ENCODE results near the gene COMMD1.
"Not testable (repeated sequence)": the region's sequence is repeated elsewhere in the genome, so short reads cannot be mapped to it uniquely, and the experiment has no call there.

COMMD1 gene

GRCh38 chr2:62076980-62077638 lies 171.6 kb downstream of the COMMD1 start:
- DNase-seq = no peak

DNA sequence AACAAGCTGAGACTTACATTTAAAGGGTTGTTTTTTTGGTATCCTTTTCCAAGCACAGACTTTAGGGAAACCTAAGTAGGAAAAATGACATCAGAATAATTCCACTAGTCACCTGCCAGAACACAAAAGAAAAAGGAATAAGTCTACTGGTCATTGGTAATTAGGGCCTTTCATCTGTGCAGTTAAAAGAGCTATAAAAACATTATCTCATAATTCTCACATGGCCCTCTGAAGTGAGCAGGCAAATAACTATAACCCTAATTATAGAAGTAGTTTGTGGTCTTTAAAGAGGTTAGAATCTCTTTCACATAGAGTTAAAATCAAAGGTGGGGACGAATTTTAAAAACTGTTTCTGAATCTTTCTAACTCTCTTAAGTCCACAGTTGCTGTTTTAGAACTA lies 179.3 kb downstream of the COMMD1 start:
- DNase-seq = no peak

DNA sequence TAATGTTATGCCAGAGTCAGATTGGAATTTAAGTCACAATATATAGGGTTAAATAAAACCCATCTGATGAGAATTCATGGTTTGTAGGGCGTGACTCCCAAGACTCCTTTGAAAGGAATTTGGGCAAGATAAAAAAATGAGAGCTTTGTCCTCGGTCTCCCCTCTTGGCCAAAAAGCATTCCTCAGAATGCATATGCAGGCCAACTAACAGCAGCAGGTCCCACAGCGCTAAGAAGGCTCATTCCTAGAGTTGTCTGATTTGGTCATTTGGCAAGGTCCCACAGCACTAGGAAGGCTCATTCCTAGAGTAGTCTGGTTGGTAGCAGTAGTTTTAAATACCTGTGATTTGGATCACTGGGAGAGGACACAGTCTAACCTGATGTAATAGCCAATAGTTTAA lies 184.2 kb downstream of the COMMD1 start:
- no peak for DNase-seq

GRCh38 chr2:62091471-62091870 lies 186.0 kb downstream of the COMMD1 start:
- no peak for DNase-seq

DNA sequence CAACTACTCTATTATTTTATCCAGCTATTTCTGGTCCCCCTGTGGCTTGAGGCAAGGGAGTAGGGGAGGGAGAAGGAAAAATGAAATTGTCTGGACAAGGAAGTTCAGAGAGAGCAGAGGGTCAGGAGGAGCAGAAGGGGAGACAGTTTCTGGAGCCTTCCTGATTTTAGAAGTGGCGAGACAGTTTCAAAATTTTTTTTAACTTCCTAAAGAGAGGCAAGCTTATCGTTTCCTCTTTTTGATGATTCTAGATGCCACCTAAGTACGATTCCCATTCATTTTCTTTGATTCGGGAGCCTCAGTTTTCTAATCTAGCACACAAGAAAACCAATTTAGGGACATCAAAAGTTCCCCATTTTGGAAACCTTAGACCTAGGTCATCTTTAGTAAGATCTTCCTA lies 193.6 kb downstream of the COMMD1 start:
- DNase-seq = no peak

DNA sequence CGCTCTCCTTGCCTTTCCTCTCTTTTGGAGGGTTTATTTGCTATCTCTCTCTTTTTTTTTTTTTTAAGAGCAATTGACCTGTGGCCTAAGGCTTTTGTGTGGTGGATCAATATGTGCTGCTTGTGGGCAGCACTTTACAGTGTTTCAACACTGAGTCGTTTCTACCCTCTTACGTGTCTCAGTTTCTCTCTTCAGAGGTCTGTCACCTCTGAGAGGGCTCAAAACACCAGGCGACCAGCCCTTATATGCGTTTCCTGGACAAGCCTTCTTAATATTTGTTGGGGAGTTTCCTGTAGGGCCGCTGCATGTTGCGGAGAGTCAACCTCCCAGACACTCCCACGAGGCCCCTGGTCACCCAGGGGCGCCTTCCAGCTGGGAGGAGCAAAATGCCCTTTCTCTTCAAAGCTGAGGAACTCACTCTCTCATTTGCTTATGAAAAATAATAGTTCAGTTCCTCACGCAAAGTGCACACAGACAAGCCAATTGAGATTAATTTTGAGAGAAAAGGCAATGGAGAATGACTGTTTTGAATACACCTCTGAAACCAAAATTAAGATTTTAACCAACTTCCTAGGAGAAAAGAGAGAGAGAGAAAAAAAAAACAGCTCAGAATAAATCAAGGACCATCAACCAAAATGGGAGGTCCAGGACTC lies 194.2 kb downstream of the COMMD1 start:
- DNase-seq = no peak

- no peak for DNase-seq
Observed at GRCh38 chr2:62101886-62102285, 196.4 kb downstream of the COMMD1 start.

- DNase-seq = no peak
Observed at GRCh38 chr2:62102402-62102920, 197.0 kb downstream of the COMMD1 start.

GRCh38 chr2:62109554-62109953 lies 204.1 kb downstream of the COMMD1 start:
- no peak for DNase-seq

DNA sequence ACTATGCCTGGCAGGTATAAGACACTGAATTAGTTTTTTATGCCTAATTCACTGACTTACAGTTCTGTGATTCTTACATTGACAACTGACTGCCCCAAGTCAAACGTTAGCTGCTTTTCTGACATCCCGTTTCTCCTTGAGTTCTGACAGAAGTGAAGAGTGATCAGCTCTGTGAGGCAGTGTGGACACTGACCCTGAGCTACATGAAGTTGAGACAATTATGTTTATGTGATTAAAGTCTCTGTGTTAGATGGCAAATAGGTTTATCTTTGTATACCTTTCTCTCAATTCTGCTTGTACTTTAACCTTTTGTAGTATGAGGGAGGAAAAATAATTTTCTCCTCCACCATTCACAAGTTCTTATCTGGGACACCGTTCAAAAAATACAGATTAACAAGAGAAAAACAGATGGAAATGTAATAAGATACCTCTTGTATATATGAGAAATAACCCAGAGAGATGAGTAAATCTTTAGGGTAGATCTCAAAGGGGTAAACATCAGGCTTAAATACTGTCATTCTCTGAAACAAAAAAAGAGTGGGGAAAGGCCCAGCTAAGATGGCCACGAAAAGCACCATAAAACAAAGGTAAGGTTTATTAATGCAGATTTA lies 205.0 kb downstream of the COMMD1 start:
- no peak for DNase-seq

GRCh38 chr2:62112179-62112578 lies 206.7 kb downstream of the COMMD1 start:
- no peak for DNase-seq

DNA sequence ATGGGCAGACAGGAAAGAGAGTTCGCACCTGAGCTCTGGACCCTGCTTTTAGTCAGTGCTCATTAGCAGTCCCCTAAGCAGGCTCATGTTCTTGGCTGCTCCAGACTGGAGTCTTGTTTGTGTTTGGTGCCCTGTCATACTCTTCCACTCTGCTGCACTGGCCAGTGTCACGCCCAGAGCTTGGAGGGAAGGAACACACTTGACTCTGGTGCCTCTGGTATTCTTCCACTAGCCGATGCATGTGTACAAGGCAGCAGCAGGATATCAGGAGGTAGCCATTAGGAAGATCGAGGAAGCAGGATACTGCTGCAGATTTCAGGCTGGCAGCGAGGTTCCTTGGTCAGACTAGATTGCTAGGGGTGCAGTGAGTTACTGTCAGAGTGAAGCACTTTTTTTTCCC lies 209.1 kb downstream of the COMMD1 start:
- DNase-seq = no peak

DNA sequence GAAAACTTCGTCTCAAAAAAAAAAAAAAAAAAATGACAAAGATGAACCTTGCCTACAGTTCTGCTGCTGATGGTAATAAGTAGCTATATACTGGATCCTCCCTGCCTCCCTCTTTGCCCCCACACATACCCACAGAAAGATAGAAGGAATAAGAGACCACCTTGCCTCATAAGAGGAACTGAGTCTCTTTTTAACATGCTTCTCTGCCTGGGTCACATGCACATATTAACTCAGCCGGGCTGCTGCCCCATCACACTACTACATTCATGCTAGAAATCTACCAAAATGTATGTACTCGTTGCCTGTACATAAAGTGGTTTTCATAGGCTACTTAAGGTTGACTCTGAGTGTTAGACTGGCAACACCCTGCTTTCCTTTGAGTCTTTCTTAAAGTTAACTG lies 211.5 kb downstream of the COMMD1 start:
- no peak for DNase-seq

- DNase-seq = no peak
Observed at GRCh38 chr2:62118160-62118559, 212.7 kb downstream of the COMMD1 start.

DNA sequence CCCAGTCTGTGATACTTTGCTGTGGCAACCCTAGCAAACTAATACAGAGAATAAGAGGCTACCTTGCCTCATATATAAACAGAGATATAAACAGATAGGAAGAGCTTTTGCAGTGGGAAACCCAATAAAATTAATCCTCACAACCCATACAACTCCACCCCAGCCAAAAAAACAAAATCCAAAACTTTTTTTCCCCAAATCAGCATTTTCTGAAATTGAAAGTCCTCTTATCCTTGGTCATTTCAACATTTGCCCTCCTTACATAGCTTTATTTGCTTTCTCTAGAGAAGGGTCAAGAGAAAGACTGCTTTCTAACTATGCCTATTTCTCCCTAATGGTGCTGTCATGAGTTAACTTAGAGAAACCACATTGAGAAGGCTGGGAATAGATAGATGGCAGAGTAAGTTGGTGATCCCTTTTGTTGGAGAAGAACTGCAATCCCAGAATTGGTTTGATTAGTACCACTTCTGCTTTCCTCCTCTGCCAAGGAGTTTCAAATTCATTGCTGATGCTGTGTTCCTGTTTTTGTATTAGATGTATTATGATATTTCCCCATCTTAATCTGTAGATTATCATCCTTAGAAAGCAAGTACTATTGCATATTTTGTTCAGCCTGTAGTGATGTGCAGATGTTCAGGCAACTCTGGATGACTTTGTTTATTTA lies 214.0 kb downstream of the COMMD1 start:
- no peak for DNase-seq

- not testable (repeated sequence) for DNase-seq
Observed at GRCh38 chr2:62126239-62126638, 220.8 kb downstream of the COMMD1 start.

DNA sequence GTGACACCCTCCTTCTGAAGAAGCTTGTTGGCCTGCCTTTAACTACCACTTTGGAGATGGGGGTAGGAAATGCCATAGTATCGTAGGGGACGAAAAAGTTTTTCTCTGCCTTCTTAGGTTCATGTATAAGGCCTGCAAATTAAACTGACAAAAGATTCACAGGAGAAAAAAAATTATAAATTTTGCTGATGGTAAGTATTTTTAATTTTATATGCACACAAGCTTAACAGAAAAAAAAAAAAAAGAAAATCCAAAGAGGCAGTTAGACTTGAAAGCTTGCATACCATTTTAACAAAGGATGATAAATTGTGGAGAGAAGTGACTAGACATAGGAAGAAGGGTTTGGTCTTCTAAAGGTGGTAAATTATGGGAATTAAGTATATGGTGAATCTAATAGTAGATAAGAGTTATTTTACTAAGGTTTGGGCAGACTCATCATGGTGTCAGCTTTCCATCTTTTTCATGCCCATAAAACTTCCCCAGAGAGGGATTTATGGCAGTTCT lies 227.9 kb downstream of the COMMD1 start:
- DNase-seq = no peak

DNA sequence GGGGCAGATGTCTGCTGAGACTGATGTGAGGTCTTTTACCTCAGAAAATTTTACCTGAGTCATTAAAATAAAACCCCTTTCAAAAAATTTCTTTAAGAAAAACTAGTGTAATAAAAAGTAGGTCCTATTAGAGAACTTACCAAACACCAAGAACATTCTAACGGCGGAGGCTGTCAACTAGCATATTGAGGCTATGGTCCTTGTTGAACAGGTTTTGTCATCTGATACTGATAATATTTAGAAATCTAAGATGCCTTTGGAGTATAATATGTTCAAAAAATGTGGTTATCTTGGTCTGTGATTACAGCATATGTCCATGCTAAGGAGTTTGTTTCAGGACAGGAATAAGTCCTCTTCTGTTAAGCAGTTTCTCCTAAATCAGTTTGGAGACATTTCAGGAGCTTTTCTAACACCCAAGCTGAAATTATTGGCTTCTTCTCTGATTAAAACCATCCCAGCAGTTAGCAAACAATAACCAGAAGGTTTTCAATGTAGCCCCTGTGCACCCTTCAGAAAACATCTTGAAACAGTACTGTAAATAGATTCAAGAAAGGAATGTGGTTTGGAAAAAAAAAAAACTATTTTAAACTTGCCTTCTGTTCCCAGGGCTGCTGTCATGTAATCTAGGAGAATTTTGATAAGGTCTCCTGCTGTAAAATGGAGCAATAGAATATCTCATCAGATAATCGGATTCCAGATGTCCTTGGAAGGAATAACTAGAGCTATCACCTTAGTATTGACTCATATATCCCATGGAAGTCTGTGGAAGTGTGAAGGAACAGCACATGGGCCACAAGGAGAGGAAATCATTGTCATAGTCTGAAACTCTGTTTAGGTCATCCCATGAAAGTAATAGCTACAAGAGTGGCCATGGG lies 231.7 kb downstream of the COMMD1 start:
- DNase-seq = no peak

DNA sequence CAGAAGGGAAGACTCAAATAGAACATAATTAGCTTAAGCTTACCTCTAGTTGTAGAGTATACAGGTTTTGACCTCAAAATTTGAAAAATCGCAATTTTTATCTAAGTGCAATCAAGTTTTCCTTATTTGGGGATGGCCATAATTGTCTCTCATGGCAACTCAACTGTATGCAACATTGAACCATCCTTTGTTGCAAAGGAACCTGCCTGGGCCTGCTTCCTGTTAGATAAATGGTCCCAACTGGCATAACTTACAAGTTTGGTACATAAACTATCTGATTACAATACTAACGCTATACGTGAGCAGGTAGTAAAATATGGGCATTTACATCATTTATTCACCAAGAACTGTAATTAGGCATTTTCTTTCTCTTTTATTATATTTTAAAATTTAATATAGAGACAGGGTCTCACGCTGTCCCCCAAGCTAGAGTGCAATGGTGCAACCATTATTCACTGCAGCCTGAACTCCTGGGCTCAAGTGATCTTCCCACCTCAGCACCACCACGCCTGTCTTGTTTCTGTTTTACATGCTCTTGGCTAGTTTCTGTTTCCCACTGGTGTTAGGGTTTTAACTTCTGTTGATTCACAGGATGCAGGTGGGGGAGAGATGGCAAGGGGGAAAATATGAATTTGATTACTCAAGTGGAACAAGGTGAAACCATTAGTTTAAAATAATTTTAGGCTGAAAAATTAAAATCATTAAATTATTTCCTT lies 235.1 kb downstream of the COMMD1 start:
- no peak for DNase-seq

GRCh38 chr2:62141142-62141740 lies 235.8 kb downstream of the COMMD1 start:
- DNase-seq = no peak

DNA sequence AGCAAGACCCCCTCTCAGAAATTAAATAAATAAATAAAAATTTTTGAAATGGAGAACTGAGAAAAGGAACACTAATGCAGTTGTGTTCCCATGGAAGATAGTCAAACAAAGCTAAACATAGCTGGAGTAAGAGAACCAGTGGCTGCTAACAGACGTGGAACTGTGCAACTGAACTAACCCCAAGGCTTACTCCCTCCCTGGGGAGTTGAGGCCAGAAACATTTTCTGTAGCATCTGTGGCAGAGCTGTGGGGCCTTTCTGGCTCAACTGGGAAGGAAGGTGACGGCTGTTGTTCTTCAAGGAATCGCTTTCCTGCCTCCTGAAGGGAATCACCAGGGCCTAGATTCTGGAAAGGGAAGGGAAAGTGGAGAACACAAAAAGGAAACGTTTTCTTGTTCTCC lies 236.6 kb downstream of the COMMD1 start:
- no peak for DNase-seq

Measured in stimulated activated CD4-positive, alpha-beta T cell treated with anti-CD3 and anti-CD28 coated beads, Interleukin-15, amount 100 ng/mL, for 24 hours (primary cell).